ENCODE measurements around the gene SGCD.

The SGCD gene

DNA sequence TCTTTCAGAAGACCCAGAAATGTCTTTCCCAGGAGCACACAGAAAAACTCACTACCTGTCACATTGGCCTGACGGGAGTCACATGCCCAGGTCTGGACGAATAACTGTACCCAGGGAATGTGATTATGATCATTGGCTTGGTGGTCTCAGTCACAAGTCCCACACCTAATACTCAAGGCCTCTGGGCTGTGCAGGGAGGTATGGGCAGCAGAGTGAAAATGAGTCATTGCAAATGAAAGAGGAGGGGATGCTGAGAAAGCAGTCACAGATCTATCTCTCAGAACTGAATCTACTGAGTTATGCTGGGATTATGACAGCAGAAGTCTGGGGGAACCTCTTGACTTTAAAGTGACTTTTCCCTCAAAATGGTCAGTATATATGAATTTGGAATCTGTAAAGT, 36.9 kb downstream of the SGCD start:
- no peak for DNase-seq

DNA sequence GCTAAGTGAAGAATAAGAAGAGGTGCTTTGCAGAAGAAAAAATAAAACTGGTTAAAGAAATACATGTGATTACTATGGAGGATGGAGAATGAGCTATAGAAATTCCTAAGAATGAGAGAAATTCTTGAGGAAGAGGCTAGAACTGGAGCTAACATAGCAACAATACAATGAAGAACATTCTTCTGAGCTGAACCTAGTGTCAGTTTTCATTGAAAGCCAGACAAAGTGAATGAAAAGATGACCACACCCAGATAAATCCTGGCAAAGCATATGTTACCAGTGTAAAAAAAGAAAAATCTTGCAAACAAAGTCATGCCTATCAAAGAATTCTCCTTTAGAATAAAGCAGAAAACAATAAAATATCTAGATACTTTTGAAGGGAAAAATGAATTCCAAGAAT, 39.6 kb downstream of the SGCD start:
- no peak for DNase-seq

DNA sequence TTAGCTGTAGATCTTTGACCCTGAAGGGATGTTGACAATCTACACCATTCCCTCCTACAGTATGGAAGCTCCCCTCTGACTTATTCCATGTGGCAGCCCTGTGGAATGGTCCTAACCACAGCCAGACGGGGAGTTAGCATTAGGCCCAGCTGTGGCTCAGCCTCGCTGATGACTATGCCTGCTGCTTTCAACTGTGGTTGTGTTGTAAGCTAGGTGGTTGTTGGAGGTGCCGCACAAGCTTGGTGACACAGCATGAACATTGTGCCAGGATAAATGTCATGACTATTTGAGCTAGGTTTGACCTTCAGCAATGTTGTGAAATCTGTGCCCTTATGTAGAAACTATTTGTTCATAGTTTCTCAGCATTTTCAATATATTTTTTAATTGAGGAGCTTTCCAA, 40.6 kb downstream of the SGCD start:
- DNase-seq = no peak

DNA sequence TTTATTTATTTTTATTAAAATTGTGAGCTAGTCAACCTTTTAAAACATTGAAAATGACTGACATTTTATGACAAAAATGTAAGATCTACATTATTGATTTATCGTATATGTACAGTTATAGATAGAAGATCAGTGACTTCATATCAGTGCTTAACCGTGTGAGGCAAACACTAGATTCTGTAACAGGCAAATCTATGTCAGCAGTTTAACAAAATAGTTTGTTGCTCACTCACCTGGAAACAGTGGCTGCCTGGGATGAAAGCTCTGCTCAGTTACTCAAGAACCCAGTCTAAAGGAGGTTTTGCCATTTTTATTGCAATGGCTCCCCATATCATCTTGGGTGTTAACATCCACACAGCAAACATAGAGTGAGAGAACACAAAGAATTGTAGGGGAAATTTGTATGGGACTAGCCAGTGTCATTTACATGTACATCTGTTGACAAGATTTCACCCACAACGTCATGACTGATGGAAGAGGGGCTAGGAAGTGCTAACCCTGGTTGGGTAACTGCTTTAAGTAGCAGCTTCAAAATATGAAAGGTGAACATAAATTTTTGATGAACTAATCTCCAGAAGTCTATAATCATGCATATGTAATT, 49.0 kb downstream of the SGCD start:
- DNase-seq = no peak

DNA sequence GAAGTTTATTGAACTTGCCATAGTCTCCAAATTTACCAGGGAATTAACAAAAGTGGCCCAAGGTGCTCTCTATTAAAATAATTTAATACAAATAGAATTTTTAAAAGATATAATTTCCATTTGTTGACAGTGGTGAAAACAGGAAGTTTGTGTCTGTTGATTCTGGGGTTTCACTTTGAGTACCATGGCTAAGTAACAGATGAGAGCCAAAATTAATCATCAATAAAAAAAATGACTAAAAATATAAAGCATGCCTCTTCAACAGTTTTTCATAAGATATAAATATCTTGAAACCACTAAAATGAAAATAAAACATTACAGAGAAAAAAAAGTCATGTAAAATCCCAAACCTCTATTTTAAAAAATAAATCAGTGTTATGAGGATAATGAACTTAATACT, 49.8 kb downstream of the SGCD start:
- DNase-seq = no peak

DNA sequence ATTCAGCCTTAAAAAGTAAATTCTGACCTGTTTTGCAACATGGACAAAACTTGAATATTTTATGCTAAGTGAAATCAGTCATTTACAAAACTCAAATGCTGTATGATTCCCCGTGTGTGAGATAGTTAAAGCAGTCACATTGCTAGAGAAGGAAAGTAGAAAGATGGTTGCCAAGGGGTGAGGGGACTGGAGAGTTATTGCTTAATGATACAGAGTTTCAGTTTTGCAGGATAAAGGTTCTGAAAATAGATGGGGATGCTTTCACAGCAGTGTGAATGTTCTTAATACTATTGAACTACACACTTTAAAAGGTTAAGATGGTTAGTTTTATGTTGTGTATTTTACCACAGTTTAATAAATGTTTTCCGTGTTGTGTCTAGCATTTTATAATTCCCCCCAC, 51.2 kb downstream of the SGCD start:
- no peak for DNase-seq

DNA sequence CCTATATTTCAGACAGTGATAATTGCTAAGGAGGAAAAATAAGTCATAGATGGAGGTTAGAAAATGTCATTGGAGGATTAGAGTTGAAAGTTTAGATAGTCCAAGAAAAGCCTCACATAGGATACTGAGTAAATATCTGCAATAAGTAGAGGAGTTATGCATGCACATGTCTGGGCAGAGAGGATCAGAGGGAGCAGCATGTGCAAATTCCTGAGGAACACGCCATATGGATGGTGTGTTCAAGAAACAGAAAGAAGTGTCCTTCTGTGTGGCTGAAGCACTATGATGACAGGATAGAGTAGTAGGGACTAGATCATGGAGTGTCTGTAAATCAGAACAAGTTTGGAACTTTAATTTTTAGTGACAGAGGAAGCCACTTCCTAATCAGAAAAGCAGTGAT, 52.2 kb downstream of the SGCD start:
- DNase-seq = no peak

DNA sequence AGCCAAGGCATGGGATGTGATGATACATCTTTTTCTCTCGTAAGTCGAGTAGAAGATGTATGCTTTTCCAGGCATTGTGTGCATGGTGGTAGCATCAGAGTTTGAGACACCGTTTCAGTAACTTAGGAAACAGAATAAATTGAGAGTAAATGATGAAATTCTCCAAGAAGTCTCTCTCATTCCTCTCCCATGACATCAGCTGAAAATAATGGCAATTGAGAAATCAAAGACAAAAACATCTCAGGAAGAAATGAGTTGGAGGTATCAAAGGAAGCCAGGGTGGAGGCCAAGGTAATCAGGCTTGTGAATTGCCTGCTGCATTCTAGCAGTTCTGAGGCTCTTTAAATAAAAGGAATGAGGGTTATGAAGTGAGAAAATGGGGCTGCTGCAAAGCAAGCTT, 53.9 kb downstream of the SGCD start:
- DNase-seq = no peak

DNA sequence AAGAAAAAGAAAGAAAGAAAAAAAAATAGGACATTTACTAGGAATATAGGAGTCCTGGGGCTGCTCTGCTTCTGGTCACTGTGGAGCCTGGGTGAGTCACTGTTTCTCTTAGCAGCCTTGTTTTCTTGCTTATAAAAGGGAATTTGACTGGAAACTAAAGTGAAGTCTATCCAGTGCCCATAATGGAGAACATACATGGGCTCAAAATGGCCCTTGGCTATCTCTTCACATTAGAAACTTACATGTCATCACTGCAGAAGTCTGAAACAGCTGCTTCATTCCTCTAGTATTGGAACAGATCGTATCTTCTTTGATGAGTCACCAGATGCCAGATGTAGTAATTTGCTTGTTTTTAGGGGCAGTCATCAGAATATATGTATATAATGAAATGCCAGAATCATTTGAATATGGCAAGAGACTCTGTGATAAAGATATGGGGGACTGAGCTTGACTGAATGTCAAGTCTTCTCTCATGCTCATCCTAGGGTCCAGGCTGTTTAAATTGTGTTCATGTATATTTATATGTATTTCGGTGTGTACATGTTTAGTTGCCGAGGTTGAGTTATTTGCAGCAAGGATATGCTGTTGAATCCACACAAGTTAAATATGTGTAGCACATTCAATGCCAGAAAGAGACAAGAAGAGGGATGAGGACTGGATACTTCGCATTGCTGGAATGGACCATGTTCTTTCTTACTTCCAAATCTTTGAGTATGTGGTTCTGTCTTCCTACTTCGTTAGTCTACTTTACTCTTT, 56.7 kb downstream of the SGCD start:
- no peak for DNase-seq

DNA sequence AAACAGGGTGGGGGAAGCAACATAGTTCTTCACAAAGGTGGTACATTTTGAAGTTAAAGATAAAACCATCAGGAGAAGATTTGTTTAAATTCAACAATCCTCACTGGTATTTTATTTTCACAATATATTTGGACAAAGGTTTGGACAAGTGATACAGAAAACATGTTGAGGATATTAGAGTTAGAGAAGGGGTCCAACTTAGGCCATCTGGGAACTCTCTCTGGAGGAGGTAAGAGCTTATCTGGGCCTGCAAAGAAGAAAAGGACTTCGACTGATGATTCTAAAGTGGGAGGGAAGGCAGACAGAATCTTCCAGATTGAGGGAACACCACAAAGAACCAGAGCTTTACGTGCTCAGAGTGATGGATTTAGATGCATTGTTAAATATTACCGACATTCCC, 58.5 kb downstream of the SGCD start:
- DNase-seq = no peak

DNA sequence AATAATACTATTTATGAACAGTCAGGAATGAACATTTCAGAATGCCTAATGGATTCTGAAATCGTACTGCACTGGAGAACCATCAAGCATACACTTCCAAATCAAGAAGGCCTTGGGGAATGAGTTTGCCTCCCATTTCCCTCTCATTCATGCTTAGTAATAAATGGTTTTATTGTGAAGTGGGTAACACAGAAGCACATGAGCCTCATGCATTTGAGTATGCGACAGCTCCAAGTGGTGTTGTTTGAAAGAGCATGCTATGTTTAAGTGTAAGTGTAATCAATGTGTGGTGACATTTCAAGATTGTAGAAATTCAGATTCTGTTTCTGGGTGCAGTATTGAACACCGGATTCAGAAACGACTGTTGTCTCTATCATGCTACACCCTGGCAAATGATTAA, 60.0 kb downstream of the SGCD start:
- no peak for DNase-seq

DNA sequence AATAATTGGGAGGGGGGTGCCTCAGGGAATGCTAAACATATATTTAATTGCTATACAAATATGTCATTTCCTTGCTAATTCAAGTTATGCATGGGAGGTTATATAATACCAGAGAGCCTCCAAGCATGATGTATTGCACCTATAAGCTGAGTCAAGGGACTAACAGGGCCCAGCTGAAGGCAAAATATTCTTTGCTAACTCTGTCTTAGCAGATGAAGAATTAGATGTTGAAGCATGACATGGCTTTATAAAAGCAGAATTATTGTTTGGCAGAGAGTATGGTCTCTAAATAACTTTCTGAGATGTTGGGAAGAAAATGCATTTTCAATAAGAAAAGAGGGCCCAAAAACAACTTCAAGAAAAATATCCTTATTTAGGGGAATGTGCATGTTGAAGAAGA, 60.4 kb downstream of the SGCD start:
- DNase-seq = no peak

DNA sequence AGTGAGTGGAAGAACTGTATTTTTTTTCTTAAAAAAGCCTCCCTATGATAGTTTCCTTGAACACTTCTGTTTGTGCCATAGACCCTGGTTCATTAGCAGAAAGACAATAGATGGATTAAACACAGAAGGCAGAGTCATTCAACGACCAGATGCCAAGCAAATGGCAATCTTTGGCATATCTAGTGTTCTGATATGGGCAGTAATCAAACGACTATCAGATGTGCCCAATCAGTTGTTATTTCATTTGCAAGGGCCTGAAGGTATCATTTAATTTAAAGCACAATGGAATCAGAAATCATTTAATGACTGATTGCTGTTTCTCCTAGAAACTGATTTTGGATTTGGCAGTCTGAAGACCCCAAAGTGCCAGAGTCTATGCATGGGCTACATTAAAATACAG, 61.3 kb downstream of the SGCD start:
- DNase-seq = no peak

DNA sequence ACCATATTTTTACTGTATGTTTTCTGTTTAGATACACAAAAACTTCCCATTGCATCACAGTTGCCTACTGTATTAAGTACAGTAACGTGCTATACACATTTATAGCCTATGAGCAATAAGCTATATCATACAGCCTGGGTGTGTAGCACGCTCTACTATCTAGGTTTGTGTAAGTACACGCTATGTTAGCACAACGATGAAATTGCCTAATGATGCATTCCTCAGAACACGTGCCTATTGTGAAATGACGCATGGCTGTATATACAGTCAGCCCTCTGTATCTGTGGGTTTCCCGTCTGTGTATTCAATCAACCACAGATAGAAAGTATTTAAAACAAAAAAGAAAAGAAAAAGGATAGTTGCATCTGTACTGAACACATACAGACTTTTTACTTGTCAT, 64.2 kb downstream of the SGCD start:
- DNase-seq = no peak

DNA sequence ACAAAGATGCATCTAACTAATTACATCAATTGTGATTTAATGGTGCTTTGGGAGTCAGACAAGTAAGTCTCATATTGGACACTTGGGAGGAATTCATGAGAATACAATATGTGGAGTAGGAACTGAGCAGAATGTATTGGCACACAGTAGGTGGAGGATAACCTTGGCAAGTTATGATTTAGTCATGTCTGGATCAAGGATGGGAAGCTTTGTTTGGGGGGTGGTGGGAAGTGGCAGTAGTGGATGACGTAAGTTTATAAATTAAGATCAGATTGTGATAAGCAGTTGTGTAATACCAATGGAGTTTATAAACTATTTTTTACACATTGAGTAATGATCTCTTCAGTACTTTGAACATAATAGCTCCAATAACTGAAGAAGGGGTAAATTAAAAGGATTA, 67.0 kb downstream of the SGCD start:
- DNase-seq = no peak

DNA sequence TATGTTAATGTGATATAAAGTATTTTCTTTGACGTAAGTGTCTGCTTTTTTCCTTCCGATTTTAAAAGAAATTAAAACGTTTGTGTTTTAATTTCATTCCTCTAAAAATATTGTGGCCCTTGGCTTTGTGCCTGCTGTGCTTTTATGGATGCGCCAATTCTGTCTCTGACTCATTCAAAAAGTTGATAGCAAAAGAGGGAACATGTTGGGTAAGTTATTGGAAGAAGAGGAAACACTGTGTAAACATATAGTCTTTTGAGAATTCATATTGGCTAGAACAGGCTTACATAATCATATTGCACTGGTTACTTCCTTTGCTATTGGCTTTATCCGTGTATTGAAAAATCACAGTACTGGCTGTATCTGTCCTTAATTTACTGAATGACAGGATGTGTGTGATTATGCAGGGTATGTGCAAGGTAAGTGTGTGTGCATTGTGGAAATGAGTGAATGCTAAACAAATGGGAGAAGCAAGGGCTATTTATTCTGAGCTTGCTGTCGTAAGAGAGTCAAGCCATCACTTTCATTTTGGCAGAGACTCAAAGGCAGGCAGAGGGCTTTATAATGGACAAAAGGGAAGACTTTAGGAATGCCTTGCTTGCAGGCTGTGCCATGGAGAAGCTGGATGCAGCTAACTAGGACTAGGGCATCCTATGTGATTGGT, 67.8 kb downstream of the SGCD start:
- DNase-seq = no peak

DNA sequence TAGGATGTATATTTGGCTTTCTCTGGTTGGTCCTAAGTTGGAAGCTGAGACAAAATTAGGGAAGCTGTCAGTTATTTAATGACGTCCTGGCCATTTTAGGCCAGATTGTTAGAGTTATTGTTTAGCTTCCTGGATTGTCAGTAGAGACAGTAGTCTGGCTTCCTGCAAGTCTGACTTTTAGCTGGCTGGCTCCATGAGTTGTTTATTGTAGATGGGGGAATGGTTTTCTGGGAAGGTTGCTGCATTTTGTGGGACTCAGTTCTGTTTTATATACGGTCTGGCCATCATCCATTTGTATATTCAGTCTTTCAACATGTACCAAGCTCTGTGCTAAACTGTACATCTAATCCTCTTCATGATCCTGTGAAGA, 68.3 kb downstream of the SGCD start:
- DNase-seq = no peak

DNA sequence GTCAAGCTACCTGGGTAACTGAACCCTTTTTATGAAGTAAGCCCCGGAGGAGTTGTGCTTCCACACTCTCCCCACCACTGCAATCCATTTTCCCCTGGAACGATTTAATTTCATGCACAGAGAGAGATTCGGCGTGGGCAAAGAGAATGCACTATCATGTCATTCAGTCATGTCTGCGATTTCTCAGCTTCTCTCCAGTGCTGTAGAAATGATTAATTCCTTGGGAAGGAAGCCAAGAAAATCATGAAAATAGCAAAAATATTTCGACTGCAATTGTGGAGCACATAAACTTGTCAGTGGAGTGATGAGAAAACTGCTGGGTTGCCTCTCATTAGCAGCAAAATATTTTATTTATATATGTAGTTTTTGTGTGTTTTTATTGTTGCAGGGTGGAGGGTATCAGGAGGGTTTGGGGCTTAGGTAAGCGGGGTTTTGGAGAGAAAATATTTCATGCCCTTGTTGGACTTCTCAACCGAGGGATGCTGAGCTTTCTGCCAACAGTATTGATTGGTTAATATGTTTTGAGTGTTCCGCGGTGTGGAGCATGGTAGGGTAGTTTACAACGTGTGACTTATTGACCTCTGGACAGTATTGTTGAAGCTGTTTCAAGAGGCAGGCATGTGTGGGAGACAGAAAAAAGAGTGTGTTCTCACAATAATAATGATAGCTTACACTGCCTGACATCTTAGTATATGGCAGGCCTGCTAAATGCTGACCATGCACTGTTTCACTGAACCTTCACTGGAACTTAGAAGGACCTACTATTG, 69.3 kb downstream of the SGCD start:
- DNase-seq = no peak

DNA sequence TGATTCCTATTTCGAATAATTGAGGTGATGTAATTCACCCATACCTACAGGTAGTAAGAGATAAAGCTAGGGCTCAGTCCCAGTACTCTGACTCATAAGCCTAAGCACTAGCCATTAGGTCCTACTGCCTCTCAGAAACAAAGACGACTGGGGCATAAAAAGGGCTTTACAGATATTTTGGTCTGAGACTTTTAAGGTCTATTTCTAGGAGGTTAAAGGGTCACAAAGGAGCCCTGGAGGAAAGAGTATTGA, 69.8 kb downstream of the SGCD start:
- DNase-seq = no peak

DNA sequence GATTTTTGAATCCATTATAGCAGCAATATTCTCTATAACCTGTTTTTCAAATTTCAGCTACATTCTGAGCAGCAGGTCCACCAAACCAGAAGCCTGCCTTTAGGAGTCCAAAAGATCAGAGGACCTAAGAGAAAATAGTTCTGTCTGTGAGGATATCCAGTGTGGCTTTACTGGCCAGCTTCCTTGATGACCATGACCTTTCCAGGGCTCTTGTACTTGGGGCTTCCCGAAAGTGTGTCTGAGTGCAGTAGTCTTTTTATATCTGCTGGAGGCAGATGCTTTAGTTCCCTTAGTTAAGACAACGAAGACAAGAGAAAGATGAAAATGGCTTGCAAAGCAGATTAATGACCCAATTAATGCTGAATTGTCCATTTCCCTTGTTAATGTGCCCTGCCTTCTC, 72.4 kb downstream of the SGCD start:
- DNase-seq = no peak

DNA sequence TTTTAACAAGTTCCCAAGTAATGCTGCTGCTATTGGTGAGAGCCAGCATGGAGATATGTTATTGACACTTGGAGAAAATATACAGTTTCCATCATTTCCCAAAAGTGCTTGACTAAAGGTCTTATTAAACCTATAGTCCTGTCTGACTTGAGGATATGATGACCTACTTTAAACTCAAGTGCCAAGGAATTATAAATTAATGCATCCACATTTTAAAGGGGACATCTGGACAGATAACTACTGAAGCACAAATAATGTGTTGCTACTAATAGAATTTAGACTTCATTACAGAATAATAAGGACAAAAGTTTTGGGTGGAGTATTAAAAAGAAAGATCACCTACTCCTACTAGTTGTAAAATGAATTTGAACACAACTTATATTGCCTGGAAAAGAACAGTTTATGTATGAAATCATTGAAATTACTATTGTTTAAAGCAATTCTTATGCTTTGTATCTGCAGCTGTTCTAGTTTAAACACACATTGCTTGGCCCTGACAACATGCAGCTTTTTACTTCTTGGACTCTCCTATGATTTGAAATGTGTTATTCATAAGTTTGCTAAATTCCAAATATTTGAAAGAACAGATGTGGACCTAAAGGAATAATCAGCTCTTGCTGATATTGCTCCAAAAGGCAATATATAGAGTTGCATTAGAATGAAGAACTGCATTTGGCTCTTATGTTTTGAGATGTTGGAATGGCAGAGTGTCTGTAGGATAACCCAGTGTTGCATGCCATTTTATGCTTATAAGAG, 73.4 kb downstream of the SGCD start:
- DNase-seq = no peak

DNA sequence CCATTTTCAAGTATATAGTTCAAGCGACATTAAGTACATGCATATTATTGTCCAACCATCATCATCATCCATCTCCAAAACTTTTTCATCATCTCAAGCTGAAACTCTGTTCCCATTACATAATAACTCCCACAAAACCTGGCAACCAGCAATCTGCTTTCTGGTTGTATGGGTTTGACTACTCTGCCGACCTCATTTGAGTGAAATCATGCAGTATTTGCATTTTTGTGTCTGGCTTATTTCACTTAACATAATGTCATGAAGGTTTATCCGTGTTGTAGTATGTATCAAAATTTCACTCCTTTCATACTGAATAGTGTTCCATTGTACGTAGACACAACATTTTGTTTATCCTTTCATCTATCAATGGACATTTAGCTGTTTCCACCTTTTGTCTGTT, 74.8 kb downstream of the SGCD start:
- no peak for DNase-seq

DNA sequence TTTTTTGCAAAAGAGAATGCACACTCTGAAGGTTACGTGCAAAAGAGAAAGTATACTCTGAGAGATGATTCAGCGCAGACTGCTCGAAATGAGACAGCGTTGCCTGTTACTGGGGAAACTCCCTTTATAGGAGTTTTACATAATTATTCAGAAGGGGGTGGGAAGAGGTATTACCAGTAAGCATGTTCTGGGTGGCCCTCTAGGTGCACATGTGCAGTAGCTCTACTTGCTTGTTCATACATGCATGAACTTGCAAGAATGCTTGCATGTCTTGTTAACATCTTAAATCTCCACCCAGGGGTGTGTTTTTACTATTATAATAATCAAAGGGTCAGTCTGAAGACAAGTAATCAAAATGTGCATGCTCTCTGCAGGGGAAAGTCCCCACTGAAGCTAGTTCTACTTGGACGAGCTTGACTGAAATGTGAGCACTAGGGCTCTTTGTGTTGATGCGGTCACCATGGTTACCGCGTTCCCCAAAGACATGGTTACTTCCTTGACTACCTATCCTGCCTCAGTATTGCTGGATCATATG, 75.5 kb downstream of the SGCD start:
- no peak for DNase-seq
